ENCODE results near the gene OR8G1. TPM values are rescaled to one million over a fixed set of nuclear protein-coding genes. Genes with fewer than 3 reads are reported as not detected.
"Not testable (repeated sequence)": the region's sequence is repeated elsewhere in the genome, so short reads cannot be mapped to it uniquely, and the experiment has no call there.

Gene OR8G1
- polyA plus RNA-seq, 12 donors, result 0.04 TPM; not detected in 11

GRCh38 chr11:124233376-124233775 is 7.5 kb upstream of the OR8G1 start:
- DNase-seq, result no peak

DNA sequence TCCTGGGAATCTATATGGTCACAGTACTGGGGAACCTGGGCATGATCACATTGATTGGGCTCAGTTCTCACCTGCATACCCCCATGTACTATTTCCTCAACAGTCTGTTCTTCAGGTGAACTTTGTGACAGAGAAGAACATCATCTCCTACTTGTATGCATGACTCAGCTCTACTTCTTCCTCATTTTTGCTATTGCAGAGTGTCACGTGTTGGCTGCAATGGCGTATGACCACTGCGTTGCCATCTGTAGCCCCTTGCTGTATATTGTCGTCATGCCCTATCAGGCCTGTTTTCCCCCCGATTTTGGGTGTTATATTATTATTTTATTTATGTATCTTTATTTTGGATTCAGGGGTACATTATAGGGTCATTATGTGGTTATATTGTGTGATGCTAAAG is 2.4 kb upstream of the OR8G1 start:
- no peak for DNase-seq

DNA sequence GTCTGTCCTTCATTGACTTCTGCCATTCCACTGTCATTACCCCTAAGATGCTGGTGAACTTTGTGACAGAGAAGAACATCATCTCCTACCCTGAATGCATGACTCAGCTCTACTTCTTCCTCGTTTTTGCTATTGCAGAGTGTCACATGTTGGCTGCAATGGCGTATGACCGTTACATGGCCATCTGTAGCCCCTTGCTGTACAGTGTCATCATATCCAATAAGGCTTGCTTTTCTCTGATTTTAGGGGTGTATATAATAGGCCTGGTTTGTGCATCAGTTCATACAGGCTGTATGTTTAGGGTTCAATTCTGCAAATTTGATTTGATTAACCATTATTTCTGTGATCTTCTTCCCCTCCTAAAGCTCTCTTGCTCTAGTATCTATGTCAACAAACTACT is 9.0 kb downstream of the OR8G1 start:
- DNase-seq, result not testable (repeated sequence)

GRCh38 chr11:124256076-124256475 is 15.2 kb downstream of the OR8G1 start, which contains the start of gene OR8G5:
OR8G5 (plus strand) TSS chr11:124256376; CDS start chr11:124264932, 8,556 bp downstream.
- DNase-seq, result no peak

DNA sequence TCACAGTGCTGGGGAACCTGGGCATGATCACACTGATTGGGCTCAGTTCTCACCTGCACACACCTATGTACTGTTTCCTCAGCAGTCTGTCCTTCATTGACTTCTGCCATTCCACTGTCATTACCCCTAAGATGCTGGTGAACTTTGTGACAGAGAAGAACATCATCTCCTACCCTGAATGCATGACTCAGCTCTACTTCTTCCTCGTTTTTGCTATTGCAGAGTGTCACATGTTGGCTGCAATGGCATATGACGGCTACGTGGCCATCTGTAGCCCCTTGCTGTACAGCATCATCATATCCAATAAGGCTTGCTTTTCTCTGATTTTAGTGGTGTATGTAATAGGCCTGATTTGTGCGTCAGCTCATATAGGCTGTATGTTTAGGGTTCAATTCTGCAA is 24.1 kb downstream of the OR8G1 start:
- not testable (repeated sequence) for DNase-seq

GRCh38 chr11:124270886-124271285 is 30.0 kb downstream of the OR8G1 start:
- DNase-seq, result not testable (repeated sequence)

- DNase-seq, result no peak
Measured at GRCh38 chr11:124274000-124274399, 33.1 kb downstream of the OR8G1 start.

- no peak for DNase-seq
Measured at GRCh38 chr11:124276081-124276480, 35.2 kb downstream of the OR8G1 start.

- DNase-seq, result no peak
Measured at GRCh38 chr11:124277207-124277606, 36.3 kb downstream of the OR8G1 start.

DNA sequence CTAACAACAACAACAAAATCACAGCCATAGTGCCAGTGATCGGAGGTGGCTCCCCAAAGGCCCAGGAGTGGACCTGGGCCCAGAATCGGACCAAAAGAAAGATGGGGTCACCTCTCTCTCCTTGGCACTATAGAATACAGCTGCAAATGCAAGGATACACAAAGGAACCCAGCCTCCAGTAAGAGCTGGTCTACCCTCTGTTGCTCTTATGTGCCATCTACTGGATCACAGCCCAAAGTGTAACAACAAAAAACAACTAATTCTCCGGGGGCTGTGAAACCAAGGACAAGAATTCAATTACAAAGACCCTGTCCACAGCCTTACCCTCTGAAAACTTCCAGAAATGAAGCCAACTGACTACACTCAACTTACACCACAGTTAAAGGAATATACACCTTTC is 36.9 kb downstream of the OR8G1 start:
- no peak for DNase-seq

DNA sequence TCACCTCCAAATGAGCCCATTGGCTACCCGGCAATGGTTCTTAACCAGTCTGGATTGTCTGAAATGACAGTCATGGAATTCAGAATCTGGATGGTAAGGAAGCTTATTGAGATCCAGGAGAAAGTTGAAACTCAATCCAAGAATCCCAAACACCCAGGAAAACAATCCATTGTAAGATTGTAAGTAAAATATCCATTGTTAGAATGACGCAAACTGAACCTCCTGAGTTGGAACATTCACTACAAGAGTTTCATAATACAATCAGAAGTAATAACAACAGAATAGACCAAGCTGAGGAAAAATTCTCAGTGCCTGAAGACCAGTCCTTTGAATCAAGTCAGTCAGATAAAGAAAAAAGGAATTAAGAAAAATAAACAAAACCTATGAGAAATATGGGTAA is 37.4 kb downstream of the OR8G1 start:
- no peak for DNase-seq

- no peak for DNase-seq
Measured at GRCh38 chr11:124285610-124286344, 44.9 kb downstream of the OR8G1 start.

GRCh38 chr11:124294687-124295086 is 53.8 kb downstream of the OR8G1 start:
- peak; percentile 0 for DNase-seq

DNA sequence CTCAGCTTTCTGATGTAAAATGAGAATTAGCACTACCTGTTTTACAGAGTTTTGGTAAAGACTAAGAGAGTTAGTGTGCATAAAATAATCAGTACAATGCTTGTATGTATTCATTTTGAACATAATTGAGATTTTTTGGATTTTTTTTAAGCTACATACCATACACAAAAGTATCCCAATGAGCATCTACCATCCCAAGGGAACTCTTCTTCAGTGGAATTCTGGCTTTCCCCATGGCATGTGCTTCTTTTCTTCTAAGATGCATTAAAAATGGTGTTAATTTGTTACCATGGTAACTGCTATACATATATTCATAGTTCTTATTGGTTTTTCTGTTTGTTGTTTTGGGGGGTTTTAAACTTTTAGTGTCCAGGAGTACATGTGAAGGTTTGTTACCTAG is 55.1 kb downstream of the OR8G1 start:
- DNase-seq, result no peak

DNA sequence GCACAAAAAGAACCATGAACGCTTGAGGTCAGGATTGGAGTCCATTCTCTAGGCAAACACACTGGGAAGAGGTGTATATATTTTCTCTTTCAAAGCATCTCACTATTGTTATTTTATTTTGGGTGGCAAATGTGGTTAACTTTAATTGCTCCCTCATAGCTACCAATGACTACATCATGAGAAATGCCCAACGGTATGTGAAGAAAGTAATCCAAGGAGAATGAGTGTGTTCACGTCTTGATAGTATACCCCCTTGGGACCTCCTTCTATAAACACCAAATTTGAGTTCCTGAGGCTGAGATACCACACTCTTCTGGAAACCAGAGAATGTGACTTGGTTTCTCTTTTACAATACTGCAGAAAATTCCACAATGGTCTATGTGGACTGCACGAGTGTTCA is 57.0 kb downstream of the OR8G1 start:
- DNase-seq, result no peak

DNA sequence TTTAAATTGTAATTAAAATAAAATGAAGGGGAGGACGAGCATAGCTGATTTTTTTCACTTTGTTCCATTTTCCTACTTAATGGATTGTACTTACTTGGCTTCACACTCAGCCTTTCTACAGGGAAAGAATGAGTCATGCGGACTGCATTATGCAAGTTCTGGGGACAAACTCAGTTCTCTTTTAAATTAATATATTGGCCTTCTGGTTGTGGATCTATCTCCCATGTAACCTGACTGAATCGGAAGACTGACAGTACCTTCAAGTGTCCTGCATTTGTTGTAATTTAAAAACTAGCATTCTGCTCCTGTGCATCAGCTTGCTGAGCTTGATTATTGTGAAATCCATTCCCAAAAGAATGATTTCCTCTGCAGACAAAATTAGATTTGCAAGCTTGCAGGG is 60.7 kb downstream of the OR8G1 start:
- DNase-seq, result peak; percentile 0

- DNase-seq, result no peak
Measured at GRCh38 chr11:124302347-124303125, 61.6 kb downstream of the OR8G1 start.

Other genes with a start within 250 kb of the OR8G1 start
- gene OR10G6, start 245.9 kb upstream of the OR8G1 start, polyA plus RNA-seq (ENCODE audit: insufficient read length in 12 of 12), result not detected
- not detected for gene OR10G4, start 228.1 kb upstream of the OR8G1 start, polyA plus RNA-seq (ENCODE audit: insufficient read length in 12 of 12)
- not detected for gene OR10G9, start 218.1 kb upstream of the OR8G1 start, polyA plus RNA-seq (ENCODE audit: insufficient read length in 12 of 12)
- gene OR10G8, start 214.3 kb upstream of the OR8G1 start, polyA plus RNA-seq (ENCODE audit: insufficient read length in 12 of 12), result not detected
- under 1 TPM in 1 of 12 donors, not detected in 11; 0.20 TPM for gene OR10G7, start 199.8 kb upstream of the OR8G1 start, polyA plus RNA-seq (ENCODE audit: insufficient read length in 12 of 12)
- gene VWA5A, start 125.6 kb upstream of the OR8G1 start, polyA plus RNA-seq (ENCODE audit: insufficient read length in 12 of 12), result 100 to 1,000 TPM in 8 of 12 donors, 10 to 100 TPM in 3, not detected in 1; 52.6 to 171 (median 113) TPM
- gene OR10D3, start 57.8 kb upstream of the OR8G1 start, polyA plus RNA-seq (ENCODE audit: insufficient read length in 12 of 12), result under 1 TPM in 1 of 12 donors, not detected in 11; 0.03 TPM
- under 1 TPM in 4 of 12 donors, not detected in 8; 0.14 to 0.20 (median 0.16) TPM for gene OR8G5, start 15.3 kb downstream of the OR8G1 start, polyA plus RNA-seq (ENCODE audit: insufficient read length in 12 of 12)
- gene OR8D1, start 72.9 kb downstream of the OR8G1 start, polyA plus RNA-seq (ENCODE audit: insufficient read length in 12 of 12), result under 1 TPM in 7 of 12 donors, not detected in 5; 0.01 to 0.08 (median 0.07) TPM
- not detected for gene OR8D2, start 79.1 kb downstream of the OR8G1 start, polyA plus RNA-seq (ENCODE audit: insufficient read length in 12 of 12)
- gene OR8B2, start 143.4 kb downstream of the OR8G1 start, polyA plus RNA-seq (ENCODE audit: insufficient read length in 12 of 12), result not detected
- gene OR8B3, start 157.9 kb downstream of the OR8G1 start, polyA plus RNA-seq (ENCODE audit: insufficient read length in 12 of 12), result not detected
- not detected for gene OR8B4, start 183.8 kb downstream of the OR8G1 start, polyA plus RNA-seq (ENCODE audit: insufficient read length in 12 of 12)
- gene OR8B8, start 204.6 kb downstream of the OR8G1 start, polyA plus RNA-seq (ENCODE audit: insufficient read length in 12 of 12), result not detected

All from muscle of arm (tissue), 12 donors.